BLaER1 (cell line): ENCODE measurements around the gene FBXO2.

Source experiments
- H3K27ac ChIP-seq: shearing (Covaris generic); formaldehyde crosslinking; 2 replicates; pipeline ENCODE4 v1.8.1; 2022
- H3K27me3 ChIP-seq: shearing (Covaris generic); formaldehyde crosslinking; 2 replicates; pipeline ENCODE4 v1.8.1; 2022
- H3K36me3 ChIP-seq: shearing (Covaris generic); formaldehyde crosslinking; 2 replicates; pipeline ENCODE4 v1.8.1; 2022
- H3K4me1 ChIP-seq: shearing (Covaris generic); formaldehyde crosslinking; 2 replicates; pipeline ENCODE4 v1.8.1; 2022
- H3K4me2 ChIP-seq: shearing (Covaris generic); formaldehyde crosslinking; 2 replicates; pipeline ENCODE4 v1.8.1; 2022
- H3K4me3 ChIP-seq: shearing (Covaris generic); formaldehyde crosslinking; 2 replicates; pipeline ENCODE4 v1.8.1; 2022
- H3K9ac ChIP-seq: shearing (Covaris generic); formaldehyde crosslinking; 2 replicates; pipeline ENCODE4 v1.8.1; 2022
- H3K9me3 ChIP-seq: shearing (Covaris generic); formaldehyde crosslinking; 2 replicates; pipeline ENCODE4 v1.8.1; 2022
- H4K20me1 ChIP-seq: shearing (Covaris generic); formaldehyde crosslinking; 2 replicates; pipeline ENCODE4 v1.8.1; 2022
- Cebpa-rat ChIP-seq: shearing (Covaris generic); IDR thresholded peaks from 2 replicates; pipeline ENCODE4 v1.8.1; 2022

The FBXO2 gene

GRCh38 chr1:11695861-11696260, 41.6 kb upstream of the FBXO2 start:
- Histone ChIP-seq H3K4me3 (no peak overlapping the region), H3K4me2 (peak overlapping the region; percentile 32)

GRCh38 chr1:11693917-11694316, 39.7 kb upstream of the FBXO2 start:
- no peak overlapping the region; the same call in 1 of the 2 replicates for H3K27ac ChIP-seq
- H4K20me1 ChIP-seq: peaks cover 69% of the 10 kb centered on the region
- peak overlapping the region; percentile 92 for H3K4me2 ChIP-seq
- H3K4me3 ChIP-seq: no peak overlapping the region
- no peak for TF ChIP-seq Cebpa-rat
- H3K9me3 ChIP-seq: no peaks in the 10 kb centered on the region
- H3K4me1 ChIP-seq: peaks cover 82% of the 10 kb centered on the region
- no peaks in the 10 kb centered on the region for H3K27me3 ChIP-seq
- peak overlapping the region; percentile 100; the same call in 1 of the 2 replicates for H3K9ac ChIP-seq
- peaks cover 21% of the 10 kb centered on the region for H3K36me3 ChIP-seq

More at GRCh38 chr1:11695861-11696260, 41.6 kb upstream of the FBXO2 start:
- Histone ChIP-seq H3K27ac (no peak overlapping the region), H4K20me1 (peaks cover 89% of the 10 kb centered on the region), H3K27me3 (no peaks in the 10 kb centered on the region), H3K4me1 (peaks cover 88% of the 10 kb centered on the region), H3K9ac (peak overlapping the region; percentile 38; the same call in 1 of the 2 replicates), H3K9me3 (no peaks in the 10 kb centered on the region), H3K36me3 (peaks cover 21% of the 10 kb centered on the region)
- TF ChIP-seq Cebpa-rat: no peak

- Histone ChIP-seq H3K27ac (peak overlapping the region; percentile 88; the same call in 1 of the 2 replicates), H3K4me1 (peaks cover 82% of the 10 kb centered on the region), H3K4me3 (peak overlapping the region; percentile 94), H3K9ac (peak overlapping the region; percentile 100), H3K36me3 (peaks cover 21% of the 10 kb centered on the region), H4K20me1 (peaks cover 61% of the 10 kb centered on the region), H3K9me3 (no peaks in the 10 kb centered on the region), H3K27me3 (no peaks in the 10 kb centered on the region), H3K4me2 (peak overlapping the region; percentile 92)
- no peak for TF ChIP-seq Cebpa-rat
These were observed 38.9 kb upstream of the FBXO2 start for GRCh38 chr1:11693024-11693590.

GRCh38 chr1:11691928-11692711, 37.9 kb upstream of the FBXO2 start:
- Histone ChIP-seq H3K27ac (peak overlapping the region; percentile 88), H3K4me2 (peak overlapping the region; percentile 92), H3K4me1 (peaks cover 82% of the 10 kb centered on the region), H3K36me3 (peaks cover 21% of the 10 kb centered on the region), H3K27me3 (no peaks in the 10 kb centered on the region), H4K20me1 (peaks cover 51% of the 10 kb centered on the region), H3K9me3 (no peaks in the 10 kb centered on the region), H3K9ac (peak overlapping the region; percentile 100), H3K4me3 (peak overlapping the region; percentile 94)
- no peak for TF ChIP-seq Cebpa-rat

- Histone ChIP-seq H3K9me3 (no peaks in the 10 kb centered on the region), H3K36me3 (peaks cover 22% of the 10 kb centered on the region), H3K27me3 (no peaks in the 10 kb centered on the region), H3K4me2 (peak within 1 kb of the TSS; percentile 95), H3K4me3 (peak within 1 kb of the TSS; percentile 94), H3K4me1 (peaks cover 82% of the 10 kb centered on the region), H4K20me1 (peaks cover 44% of the 10 kb centered on the region), H3K9ac (peak within 1 kb of the TSS; percentile 100), H3K27ac (peak within 1 kb of the TSS; percentile 100)
- no peak for TF ChIP-seq Cebpa-rat
These were observed 37.2 kb upstream of the FBXO2 start, which contains the start of gene DRAXIN for GRCh38 chr1:11691302-11691914. Gene DRAXIN, plus strand, starts transcription at chr1:11691710. Its CDS starts 14,549 bp downstream, at chr1:11706259.

GRCh38 chr1:11690397-11691301, 36.4 kb upstream of the FBXO2 start:
- Histone ChIP-seq H4K20me1 (peaks cover 37% of the 10 kb centered on the region), H3K9me3 (no peaks in the 10 kb centered on the region), H3K36me3 (peaks cover 19% of the 10 kb centered on the region), H3K27ac (peak overlapping the region; percentile 100), H3K4me2 (peak overlapping the region; percentile 95), H3K4me3 (peak overlapping the region; percentile 94), H3K9ac (peak overlapping the region; percentile 100), H3K4me1 (peaks cover 82% of the 10 kb centered on the region), H3K27me3 (no peaks in the 10 kb centered on the region)
- no peak for TF ChIP-seq Cebpa-rat

GRCh38 chr1:11688506-11688905, 34.3 kb upstream of the FBXO2 start:
- H3K4me1 ChIP-seq: peaks cover 82% of the 10 kb centered on the region
- H3K9ac ChIP-seq: peak overlapping the region; percentile 100
- H4K20me1 ChIP-seq: peaks cover 30% of the 10 kb centered on the region
- peak overlapping the region; percentile 94; the same call in 1 of the 2 replicates for H3K4me3 ChIP-seq
- no peaks in the 10 kb centered on the region for H3K9me3 ChIP-seq
- H3K4me2 ChIP-seq: peak overlapping the region; percentile 95
- H3K36me3 ChIP-seq: peaks cover 15% of the 10 kb centered on the region
- H3K27me3 ChIP-seq: no peaks in the 10 kb centered on the region
- no peak for TF ChIP-seq Cebpa-rat
- H3K27ac ChIP-seq: peak overlapping the region; percentile 100

GRCh38 chr1:11685210-11685752, 31.1 kb upstream of the FBXO2 start:
- Histone ChIP-seq H3K4me2 (peak overlapping the region; percentile 96), H3K27me3 (no peaks in the 10 kb centered on the region), H3K9me3 (no peaks in the 10 kb centered on the region), H3K36me3 (peaks cover 15% of the 10 kb centered on the region), H4K20me1 (peaks cover 19% of the 10 kb centered on the region), H3K4me1 (peaks cover 88% of the 10 kb centered on the region), H3K27ac (peak overlapping the region; percentile 72), H3K9ac (peak overlapping the region; percentile 69), H3K4me3 (no peak overlapping the region; the same call in 1 of the 2 replicates)
- TF ChIP-seq Cebpa-rat: no peak

- TF ChIP-seq Cebpa-rat: no peak
- Histone ChIP-seq H3K9me3 (no peaks in the 10 kb centered on the region), H3K27me3 (no peaks in the 10 kb centered on the region), H3K4me1 (peaks cover 88% of the 10 kb centered on the region), H3K9ac (peak overlapping the region; percentile 69), H3K36me3 (peaks cover 15% of the 10 kb centered on the region), H4K20me1 (peaks cover 31% of the 10 kb centered on the region), H3K4me3 (peak overlapping the region; percentile 35), H3K4me2 (peak overlapping the region; percentile 96), H3K27ac (peak overlapping the region; percentile 91)
These were observed 29.8 kb upstream of the FBXO2 start for GRCh38 chr1:11684070-11684469.
